GM23338 (cell line): ENCODE data around the gene HSD3B7. TPM values are rescaled to one million over a fixed set of nuclear protein-coding genes. Genes with fewer than 3 reads are reported as not detected.

Experiments used
- ATAC-seq: fragments of 200-7000 bp; cut with Tn5 transposase; 3 replicates; pipeline ENCODE4 v1.9.1; 2020
- DNase-seq: peaks from one replicate; pipeline ENCODE4 v3.0.0-alpha.2; 2015; ENCODE audit warnings: low spot score
- H2AFZ ChIP-seq: fragments of 200-600 bp; sonication (generic); 2 replicates; pipeline ENCODE4 v1.8.0; 2016; ENCODE audit warnings: antibody characterized with exemption, mild to moderate bottlenecking, moderate library complexity
- H3F3A ChIP-seq: fragments of 200-600 bp; sonication (generic); replicated peaks from 2 replicates; pipeline ENCODE4 v1.8.0; 2017; ENCODE audit warnings: antibody characterized with exemption, mixed run types, low read depth
- H3K27ac ChIP-seq: fragments of 200-600 bp; sonication (generic); 2 replicates; pipeline ENCODE4 v1.6.1; 2016; ENCODE audit warnings: low read depth
- H3K27me3 ChIP-seq: fragments of 200-600 bp; sonication (generic); 2 replicates; pipeline ENCODE4 v1.8.0; 2016; ENCODE audit warnings: mild to moderate bottlenecking, mixed run types, moderate library complexity; ENCODE audit not compliant: insufficient read depth
- H3K36me3 ChIP-seq: fragments of 200-600 bp; sonication (generic); 2 replicates; pipeline ENCODE4 v1.8.0; 2016; ENCODE audit warnings: mild to moderate bottlenecking; ENCODE audit not compliant: insufficient read depth
- H3K4me1 ChIP-seq: fragments of 200-600 bp; sonication (generic); 2 replicates; pipeline ENCODE4 v1.8.0; 2016; ENCODE audit warnings: mild to moderate bottlenecking, moderate library complexity; ENCODE audit not compliant: insufficient read depth
- H3K4me2 ChIP-seq: fragments of 200-600 bp; sonication (generic); 2 replicates; pipeline ENCODE4 v1.7.1; 2017; ENCODE audit warnings: mixed run types
- H3K4me3 ChIP-seq: fragments of 200-600 bp; sonication (generic); 2 replicates; pipeline ENCODE4 v1.6.1; 2016; ENCODE audit warnings: mixed run types
- H3K79me2 ChIP-seq: fragments of 200-600 bp; sonication (generic); replicated peaks from 2 replicates; pipeline ENCODE4 v1.8.0; 2017; ENCODE audit warnings: mild to moderate bottlenecking; ENCODE audit not compliant: insufficient read depth
- H3K9me2 ChIP-seq: fragments of 200-600 bp; sonication (generic); 2 replicates; pipeline ENCODE4 v1.8.0; 2017; ENCODE audit not compliant: insufficient read depth
- H4K20me1 ChIP-seq: fragments of 200-600 bp; sonication (generic); replicated peaks from 2 replicates; pipeline ENCODE4 v1.8.0; 2017; ENCODE audit warnings: mild to moderate bottlenecking; ENCODE audit not compliant: insufficient read depth
- H3K27ac Mint-ChIP-seq: 2 replicates; pipeline ENCODE4 v1.8.0; 2020; ENCODE audit warnings: inconsistent platforms, mild to moderate bottlenecking, moderate library complexity, mixed read lengths
- H3K27me3 Mint-ChIP-seq: 3 replicates; pipeline ENCODE4 v1.8.0; 2022; ENCODE audit warnings: low read depth, mild to moderate bottlenecking, moderate library complexity, mixed read lengths, inconsistent platforms; ENCODE audit not compliant: insufficient read depth, poor library complexity
- H3K36me3 Mint-ChIP-seq: 3 replicates; pipeline ENCODE4 v1.8.0; 2021; ENCODE audit warnings: low read depth, mild to moderate bottlenecking, inconsistent platforms, moderate library complexity, mixed read lengths
- H3K4me1 Mint-ChIP-seq: 3 replicates; pipeline ENCODE4 v1.8.0; 2020; ENCODE audit warnings: mild to moderate bottlenecking, inconsistent platforms, mixed read lengths
- H3K4me3 Mint-ChIP-seq: 3 replicates; pipeline ENCODE4 v1.8.0; 2021; ENCODE audit warnings: moderate library complexity, mild to moderate bottlenecking, inconsistent platforms, mixed read lengths
- H3K9me3 Mint-ChIP-seq: 3 replicates; pipeline ENCODE4 v1.8.0; 2020; ENCODE audit warnings: moderate library complexity, mild to moderate bottlenecking, inconsistent platforms, mixed read lengths
- CREB1 ChIP-seq: fragments of 250-450 bp; sonication (Bioruptor Pico); IDR thresholded peaks from 2 replicates; pipeline ENCODE4 v1.5.0; 2020; ENCODE audit warnings: low read depth, mild to moderate bottlenecking, moderate library complexity
- EZH2 ChIP-seq: fragments of 200-600 bp; sonication (generic); IDR thresholded peaks from one replicate; pipeline ENCODE4 v1.8.0; 2017; ENCODE audit warnings: antibody characterized with exemption, mild to moderate bottlenecking, low read depth; ENCODE audit not compliant: unreplicated experiment
- NANOG ChIP-seq: IDR thresholded peaks from 2 replicates; pipeline ENCODE4 v1.6.1; 2016; ENCODE audit warnings: antibody characterized with exemption, borderline replicate concordance
- POLR2AphosphoS5 ChIP-seq: IDR thresholded peaks from 2 replicates; pipeline ENCODE4 v1.6.1; 2016; ENCODE audit warnings: antibody characterized with exemption, low read depth
- STAT1 ChIP-seq: IDR thresholded peaks from one replicate; pipeline ENCODE4 v1.6.1; 2016; ENCODE audit warnings: antibody characterized with exemption; ENCODE audit not compliant: unreplicated experiment
- ZNF114 ChIP-seq: fragments of 250-450 bp; sonication (Bioruptor Pico); IDR thresholded peaks from 2 replicates; pipeline ENCODE4 v1.5.0; 2020; ENCODE audit warnings: mild to moderate bottlenecking, moderate library complexity
- ZNF331 ChIP-seq: fragments of 250-450 bp; sonication (Bioruptor Pico); IDR thresholded peaks from 2 replicates; pipeline ENCODE4 v1.5.0; 2020; ENCODE audit warnings: low read depth, mild to moderate bottlenecking, moderate library complexity
- polyA plus RNA-seq: library from polyadenylated mRNA; unstranded; fragments of >200 nt; fragmentation: Nextera tagmentation; extraction: Ambion mirVana; gene quantifications from 2 replicates; pipeline ENCODE4 v1.2.1, GENCODE V29; 2016
- total RNA-seq: library from RNA; depleted of rRNA; stranded (reverse); fragments of >200 nt; shearing (Covaris generic); gene quantifications from 2 replicates; pipeline ENCODE4 v1.2.3, GENCODE V29; 2014
- TF ChIP-seq, protein P1 (sequence below): IDR thresholded peaks from 2 replicates; pipeline ENCODE4 v1.6.1; 2016; ENCODE audit warnings: antibody characterized with exemption
- TF ChIP-seq, protein P2 (sequence below): IDR thresholded peaks from one replicate; pipeline ENCODE4 v1.6.1; 2018; ENCODE audit warnings: antibody characterized with exemption; ENCODE audit not compliant: unreplicated experiment
- TF ChIP-seq, protein P3 (sequence below), 2 experiments: fragments of 200-600 bp in 1 of 2; sonication (generic) in 1 of 2; conservative IDR thresholded peaks; 2 replicates each; pipeline versions ENCODE4 v1.5.1 to v1.6.1; 2016 to 2017; ENCODE audit warnings: antibody characterized with exemption in 2 of 2, low read depth in 2 of 2, mild to moderate bottlenecking in 2 of 2, moderate library complexity in 1 of 2
- TF ChIP-seq, protein P4 (sequence below): fragments of 250-450 bp; sonication (Bioruptor Pico); IDR thresholded peaks from 2 replicates; pipeline ENCODE4 v1.5.0; 2020; ENCODE audit warnings: mild to moderate bottlenecking, moderate library complexity

The HSD3B7 gene
- total and polyA plus RNA-seq, 2 experiments from 2014 or later = 4.3 to 12.2 TPM

DNA sequence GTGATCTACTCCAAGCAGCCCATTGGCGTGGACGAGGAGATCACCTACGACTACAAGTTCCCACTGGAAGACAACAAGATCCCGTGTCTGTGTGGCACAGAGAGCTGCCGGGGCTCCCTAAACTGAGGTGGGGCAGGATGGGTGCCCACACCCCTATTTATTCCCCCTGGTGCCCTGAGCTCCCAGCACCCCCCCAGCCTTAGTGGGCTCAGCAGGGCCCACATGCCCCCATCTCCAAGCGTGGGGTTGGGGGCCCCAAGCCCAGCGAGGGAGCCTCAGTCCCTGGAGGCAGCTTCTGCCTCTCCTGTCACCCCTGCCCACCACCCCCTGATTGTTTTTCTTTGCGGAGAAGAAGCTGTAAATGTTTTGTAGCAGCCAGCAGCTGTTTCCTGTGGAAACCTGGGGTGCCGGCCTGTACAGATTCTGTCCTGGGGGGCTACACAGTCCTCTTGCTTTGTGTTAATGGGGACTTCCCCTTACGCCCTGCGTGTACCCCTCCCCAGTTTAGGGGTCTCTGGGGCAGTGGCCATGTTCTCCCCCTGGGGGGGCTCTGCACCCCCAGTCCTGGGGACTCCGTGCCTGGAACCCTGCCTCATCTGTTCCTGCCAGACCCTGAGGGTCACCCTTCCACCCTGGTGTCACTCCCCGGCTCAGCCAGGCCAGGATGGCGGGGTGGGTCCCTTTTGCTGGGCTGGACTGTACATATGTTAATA is 953 bp upstream of the HSD3B7 start:
- Histone ChIP-seq H3K79me2 (no peaks in the 10 kb centered on the region), H3K9me2 (no peaks in the 10 kb centered on the region), H3K4me2 (no peak overlapping the region), H3K27me3 (no peaks in the 10 kb centered on the region), H3K4me1 (no peaks in the 10 kb centered on the region), H3K4me3 (no peak overlapping the region), H4K20me1 (no peaks in the 10 kb centered on the region; the same call in 1 of the 2 replicates), H3K36me3 (peaks cover 4% of the 10 kb centered on the region; the same call in 1 of the 2 replicates), H2AFZ (no peak overlapping the region), H3F3A (peaks cover 9% of the 10 kb centered on the region), H3K27ac (0 out of 2 replicates have a peak overlapping the region, but pooled peaks have one; percentile 39)
- H3K27me3 Mint-ChIP-seq = peaks cover 9% of the 10 kb centered on the region
- ATAC-seq (no peak), DNase-seq (no peak)
- H3K9me3 Mint-ChIP-seq = peaks cover 2% of the 10 kb centered on the region; the same call in 1 of the 3 replicates
- no peak overlapping the region for H3K27ac Mint-ChIP-seq
- H3K36me3 Mint-ChIP-seq = peaks cover 33% of the 10 kb centered on the region
- H3K4me1 Mint-ChIP-seq = peaks cover 6% of the 10 kb centered on the region; the same call in 2 of the 3 replicates
- TF ChIP-seq, protein P1, sequence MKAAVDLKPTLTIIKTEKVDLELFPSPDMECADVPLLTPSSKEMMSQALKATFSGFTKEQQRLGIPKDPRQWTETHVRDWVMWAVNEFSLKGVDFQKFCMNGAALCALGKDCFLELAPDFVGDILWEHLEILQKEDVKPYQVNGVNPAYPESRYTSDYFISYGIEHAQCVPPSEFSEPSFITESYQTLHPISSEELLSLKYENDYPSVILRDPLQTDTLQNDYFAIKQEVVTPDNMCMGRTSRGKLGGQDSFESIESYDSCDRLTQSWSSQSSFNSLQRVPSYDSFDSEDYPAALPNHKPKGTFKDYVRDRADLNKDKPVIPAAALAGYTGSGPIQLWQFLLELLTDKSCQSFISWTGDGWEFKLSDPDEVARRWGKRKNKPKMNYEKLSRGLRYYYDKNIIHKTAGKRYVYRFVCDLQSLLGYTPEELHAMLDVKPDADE = no peak
- no peak for TF ChIP-seq CREB1 (CRISPR knock-in tag)
- TF ChIP-seq ZNF331 (CRISPR knock-in tag) = no peak
- no peak for TF ChIP-seq POLR2AphosphoS5
- TF ChIP-seq, protein P2, sequence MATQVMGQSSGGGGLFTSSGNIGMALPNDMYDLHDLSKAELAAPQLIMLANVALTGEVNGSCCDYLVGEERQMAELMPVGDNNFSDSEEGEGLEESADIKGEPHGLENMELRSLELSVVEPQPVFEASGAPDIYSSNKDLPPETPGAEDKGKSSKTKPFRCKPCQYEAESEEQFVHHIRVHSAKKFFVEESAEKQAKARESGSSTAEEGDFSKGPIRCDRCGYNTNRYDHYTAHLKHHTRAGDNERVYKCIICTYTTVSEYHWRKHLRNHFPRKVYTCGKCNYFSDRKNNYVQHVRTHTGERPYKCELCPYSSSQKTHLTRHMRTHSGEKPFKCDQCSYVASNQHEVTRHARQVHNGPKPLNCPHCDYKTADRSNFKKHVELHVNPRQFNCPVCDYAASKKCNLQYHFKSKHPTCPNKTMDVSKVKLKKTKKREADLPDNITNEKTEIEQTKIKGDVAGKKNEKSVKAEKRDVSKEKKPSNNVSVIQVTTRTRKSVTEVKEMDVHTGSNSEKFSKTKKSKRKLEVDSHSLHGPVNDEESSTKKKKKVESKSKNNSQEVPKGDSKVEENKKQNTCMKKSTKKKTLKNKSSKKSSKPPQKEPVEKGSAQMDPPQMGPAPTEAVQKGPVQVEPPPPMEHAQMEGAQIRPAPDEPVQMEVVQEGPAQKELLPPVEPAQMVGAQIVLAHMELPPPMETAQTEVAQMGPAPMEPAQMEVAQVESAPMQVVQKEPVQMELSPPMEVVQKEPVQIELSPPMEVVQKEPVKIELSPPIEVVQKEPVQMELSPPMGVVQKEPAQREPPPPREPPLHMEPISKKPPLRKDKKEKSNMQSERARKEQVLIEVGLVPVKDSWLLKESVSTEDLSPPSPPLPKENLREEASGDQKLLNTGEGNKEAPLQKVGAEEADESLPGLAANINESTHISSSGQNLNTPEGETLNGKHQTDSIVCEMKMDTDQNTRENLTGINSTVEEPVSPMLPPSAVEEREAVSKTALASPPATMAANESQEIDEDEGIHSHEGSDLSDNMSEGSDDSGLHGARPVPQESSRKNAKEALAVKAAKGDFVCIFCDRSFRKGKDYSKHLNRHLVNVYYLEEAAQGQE = no peak
- TF ChIP-seq STAT1 = no peak
- TF ChIP-seq, protein P3, sequence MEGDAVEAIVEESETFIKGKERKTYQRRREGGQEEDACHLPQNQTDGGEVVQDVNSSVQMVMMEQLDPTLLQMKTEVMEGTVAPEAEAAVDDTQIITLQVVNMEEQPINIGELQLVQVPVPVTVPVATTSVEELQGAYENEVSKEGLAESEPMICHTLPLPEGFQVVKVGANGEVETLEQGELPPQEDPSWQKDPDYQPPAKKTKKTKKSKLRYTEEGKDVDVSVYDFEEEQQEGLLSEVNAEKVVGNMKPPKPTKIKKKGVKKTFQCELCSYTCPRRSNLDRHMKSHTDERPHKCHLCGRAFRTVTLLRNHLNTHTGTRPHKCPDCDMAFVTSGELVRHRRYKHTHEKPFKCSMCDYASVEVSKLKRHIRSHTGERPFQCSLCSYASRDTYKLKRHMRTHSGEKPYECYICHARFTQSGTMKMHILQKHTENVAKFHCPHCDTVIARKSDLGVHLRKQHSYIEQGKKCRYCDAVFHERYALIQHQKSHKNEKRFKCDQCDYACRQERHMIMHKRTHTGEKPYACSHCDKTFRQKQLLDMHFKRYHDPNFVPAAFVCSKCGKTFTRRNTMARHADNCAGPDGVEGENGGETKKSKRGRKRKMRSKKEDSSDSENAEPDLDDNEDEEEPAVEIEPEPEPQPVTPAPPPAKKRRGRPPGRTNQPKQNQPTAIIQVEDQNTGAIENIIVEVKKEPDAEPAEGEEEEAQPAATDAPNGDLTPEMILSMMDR (conservative IDR thresholded peaks at IDR 0.05; ENCODE audit: low read depth in 2 of 2) = no peak
- TF ChIP-seq NANOG = no peak
- TF ChIP-seq, protein P4, sequence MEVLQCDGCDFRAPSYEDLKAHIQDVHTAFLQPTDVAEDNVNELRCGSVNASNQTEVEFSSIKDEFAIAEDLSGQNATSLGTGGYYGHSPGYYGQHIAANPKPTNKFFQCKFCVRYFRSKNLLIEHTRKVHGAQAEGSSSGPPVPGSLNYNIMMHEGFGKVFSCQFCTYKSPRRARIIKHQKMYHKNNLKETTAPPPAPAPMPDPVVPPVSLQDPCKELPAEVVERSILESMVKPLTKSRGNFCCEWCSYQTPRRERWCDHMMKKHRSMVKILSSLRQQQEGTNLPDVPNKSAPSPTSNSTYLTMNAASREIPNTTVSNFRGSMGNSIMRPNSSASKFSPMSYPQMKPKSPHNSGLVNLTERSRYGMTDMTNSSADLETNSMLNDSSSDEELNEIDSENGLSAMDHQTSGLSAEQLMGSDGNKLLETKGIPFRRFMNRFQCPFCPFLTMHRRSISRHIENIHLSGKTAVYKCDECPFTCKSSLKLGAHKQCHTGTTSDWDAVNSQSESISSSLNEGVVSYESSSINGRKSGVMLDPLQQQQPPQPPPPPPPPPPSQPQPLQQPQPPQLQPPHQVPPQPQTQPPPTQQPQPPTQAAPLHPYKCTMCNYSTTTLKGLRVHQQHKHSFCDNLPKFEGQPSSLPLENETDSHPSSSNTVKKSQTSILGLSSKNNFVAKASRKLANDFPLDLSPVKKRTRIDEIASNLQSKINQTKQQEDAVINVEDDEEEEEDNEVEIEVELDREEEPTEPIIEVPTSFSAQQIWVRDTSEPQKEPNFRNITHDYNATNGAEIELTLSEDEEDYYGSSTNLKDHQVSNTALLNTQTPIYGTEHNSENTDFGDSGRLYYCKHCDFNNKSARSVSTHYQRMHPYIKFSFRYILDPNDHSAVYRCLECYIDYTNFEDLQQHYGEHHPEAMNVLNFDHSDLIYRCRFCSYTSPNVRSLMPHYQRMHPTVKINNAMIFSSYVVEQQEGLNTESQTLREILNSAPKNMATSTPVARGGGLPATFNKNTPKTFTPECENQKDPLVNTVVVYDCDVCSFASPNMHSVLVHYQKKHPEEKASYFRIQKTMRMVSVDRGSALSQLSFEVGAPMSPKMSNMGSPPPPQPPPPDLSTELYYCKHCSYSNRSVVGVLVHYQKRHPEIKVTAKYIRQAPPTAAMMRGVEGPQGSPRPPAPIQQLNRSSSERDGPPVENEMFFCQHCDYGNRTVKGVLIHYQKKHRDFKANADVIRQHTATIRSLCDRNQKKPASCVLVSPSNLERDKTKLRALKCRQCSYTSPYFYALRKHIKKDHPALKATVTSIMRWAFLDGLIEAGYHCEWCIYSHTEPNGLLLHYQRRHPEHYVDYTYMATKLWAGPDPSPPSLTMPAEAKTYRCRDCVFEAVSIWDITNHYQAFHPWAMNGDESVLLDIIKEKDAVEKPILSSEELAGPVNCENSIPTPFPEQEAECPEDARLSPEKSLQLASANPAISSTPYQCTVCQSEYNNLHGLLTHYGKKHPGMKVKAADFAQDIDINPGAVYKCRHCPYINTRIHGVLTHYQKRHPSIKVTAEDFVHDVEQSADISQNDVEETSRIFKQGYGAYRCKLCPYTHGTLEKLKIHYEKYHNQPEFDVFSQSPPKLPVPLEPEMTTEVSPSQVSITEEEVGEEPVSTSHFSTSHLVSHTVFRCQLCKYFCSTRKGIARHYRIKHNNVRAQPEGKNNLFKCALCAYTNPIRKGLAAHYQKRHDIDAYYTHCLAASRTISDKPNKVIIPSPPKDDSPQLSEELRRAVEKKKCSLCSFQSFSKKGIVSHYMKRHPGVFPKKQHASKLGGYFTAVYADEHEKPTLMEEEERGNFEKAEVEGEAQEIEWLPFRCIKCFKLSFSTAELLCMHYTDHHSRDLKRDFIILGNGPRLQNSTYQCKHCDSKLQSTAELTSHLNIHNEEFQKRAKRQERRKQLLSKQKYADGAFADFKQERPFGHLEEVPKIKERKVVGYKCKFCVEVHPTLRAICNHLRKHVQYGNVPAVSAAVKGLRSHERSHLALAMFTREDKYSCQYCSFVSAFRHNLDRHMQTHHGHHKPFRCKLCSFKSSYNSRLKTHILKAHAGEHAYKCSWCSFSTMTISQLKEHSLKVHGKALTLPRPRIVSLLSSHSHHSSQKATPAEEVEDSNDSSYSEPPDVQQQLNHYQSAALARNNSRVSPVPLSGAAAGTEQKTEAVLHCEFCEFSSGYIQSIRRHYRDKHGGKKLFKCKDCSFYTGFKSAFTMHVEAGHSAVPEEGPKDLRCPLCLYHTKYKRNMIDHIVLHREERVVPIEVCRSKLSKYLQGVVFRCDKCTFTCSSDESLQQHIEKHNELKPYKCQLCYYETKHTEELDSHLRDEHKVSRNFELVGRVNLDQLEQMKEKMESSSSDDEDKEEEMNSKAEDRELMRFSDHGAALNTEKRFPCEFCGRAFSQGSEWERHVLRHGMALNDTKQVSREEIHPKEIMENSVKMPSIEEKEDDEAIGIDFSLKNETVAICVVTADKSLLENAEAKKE (CRISPR knock-in tag) = no peak
- TF ChIP-seq ZNF114 (CRISPR knock-in tag) = no peak
- TF ChIP-seq EZH2 = no peak
- no peak overlapping the region for H3K4me3 Mint-ChIP-seq
